ENCODE measurements around the gene PTPRN2. TPM values are rescaled to one million over a fixed set of nuclear protein-coding genes. Genes with fewer than 3 reads are reported as not detected.

The PTPRN2 gene
- total RNA-seq, 1 experiment from 2014 or later: 0.11 TPM

GRCh38 chr7:157831143-157831905 is 756.3 kb downstream of the PTPRN2 start:
- H3K27me3 ChIP-seq (replicated peaks; ENCODE audit: insufficient read depth, low read depth, low read length, poor library complexity): peaks cover 7% of the 10 kb centered on the region
- CTCF ChIA-PET: no interaction called here
- no peak overlapping the region for H3K4me3 ChIP-seq (ENCODE audit: low read depth, low read length, poor library complexity, severe bottlenecking)
- H3K36me3 ChIP-seq (ENCODE audit: insufficient read depth, low read length, poor library complexity, severe bottlenecking): no peaks in the 10 kb centered on the region
- no peak overlapping the region for H3K27ac ChIP-seq (ENCODE audit: low read depth, low read length, poor library complexity, severe bottlenecking)
- POLR2A ChIA-PET (ENCODE audit: low non-redundant PET): no interaction called here
- no peak for DNase-seq (ENCODE audit: low spot score)
- no peaks in the 10 kb centered on the region for H3K9me3 ChIP-seq (ENCODE audit: low read depth, low read length, poor library complexity, severe bottlenecking)
- no peaks in the 10 kb centered on the region for H3K4me1 ChIP-seq (ENCODE audit: insufficient read depth, low read length, poor library complexity, severe bottlenecking)
- intact Hi-C loops (cut with micrococcal nuclease; ENCODE audit: unreplicated experiment): no loop called here
- no TSS peak for BruUV-seq (replicated peaks)
- no peak for TF ChIP-seq EZH2 (IDR thresholded peaks at IDR 0.05; ENCODE audit: borderline replicate concordance, low read depth, low read length, poor library complexity, severe bottlenecking)
- no peak for TF ChIP-seq CTCF (conservative IDR thresholded peaks at IDR 0.05; ENCODE audit: low read depth, low read length)

- intact Hi-C loops (cut with micrococcal nuclease; ENCODE audit: unreplicated experiment): no loop called here
- no peak overlapping the region for H3K4me3 ChIP-seq (ENCODE audit: low read depth, low read length, poor library complexity, severe bottlenecking)
- DNase-seq (ENCODE audit: low spot score): no peak
- H3K9me3 ChIP-seq (ENCODE audit: low read depth, low read length, poor library complexity, severe bottlenecking): no peaks in the 10 kb centered on the region
- H3K4me1 ChIP-seq (ENCODE audit: insufficient read depth, low read length, poor library complexity, severe bottlenecking): no peaks in the 10 kb centered on the region
- TF ChIP-seq CTCF (conservative IDR thresholded peaks at IDR 0.05; ENCODE audit: low read depth, low read length) (no peak), EZH2 (IDR thresholded peaks at IDR 0.05; ENCODE audit: borderline replicate concordance, low read depth, low read length, poor library complexity, severe bottlenecking) (no peak)
- ChIA-PET CTCF (no interaction called here), POLR2A (ENCODE audit: low non-redundant PET) (no interaction called here)
- H3K36me3 ChIP-seq (ENCODE audit: insufficient read depth, low read length, poor library complexity, severe bottlenecking): no peaks in the 10 kb centered on the region
- no peak overlapping the region for H3K27ac ChIP-seq (ENCODE audit: low read depth, low read length, poor library complexity, severe bottlenecking)
- peaks cover 7% of the 10 kb centered on the region for H3K27me3 ChIP-seq (replicated peaks; ENCODE audit: insufficient read depth, low read depth, low read length, poor library complexity)
- no TSS peak for BruUV-seq (replicated peaks)
These were observed 757.3 kb downstream of the PTPRN2 start for GRCh38 chr7:157830331-157830730.

- no peak overlapping the region for H3K27ac ChIP-seq (ENCODE audit: low read depth, low read length, poor library complexity, severe bottlenecking)
- intact Hi-C loops (cut with micrococcal nuclease; ENCODE audit: unreplicated experiment): no loop called here
- no peak for TF ChIP-seq EZH2 (IDR thresholded peaks at IDR 0.05; ENCODE audit: borderline replicate concordance, low read depth, low read length, poor library complexity, severe bottlenecking)
- no peak for TF ChIP-seq CTCF (conservative IDR thresholded peaks at IDR 0.05; ENCODE audit: low read depth, low read length)
- ChIA-PET CTCF (no interaction called here), POLR2A (ENCODE audit: low non-redundant PET) (no interaction called here)
- BruUV-seq (replicated peaks): no TSS peak
- H3K4me3 ChIP-seq (ENCODE audit: low read depth, low read length, poor library complexity, severe bottlenecking): no peak overlapping the region
- peaks cover 7% of the 10 kb centered on the region for H3K27me3 ChIP-seq (replicated peaks; ENCODE audit: insufficient read depth, low read depth, low read length, poor library complexity)
- H3K4me1 ChIP-seq (ENCODE audit: insufficient read depth, low read length, poor library complexity, severe bottlenecking): no peaks in the 10 kb centered on the region
- DNase-seq (ENCODE audit: low spot score): no peak
- no peaks in the 10 kb centered on the region for H3K36me3 ChIP-seq (ENCODE audit: insufficient read depth, low read length, poor library complexity, severe bottlenecking)
- H3K9me3 ChIP-seq (ENCODE audit: low read depth, low read length, poor library complexity, severe bottlenecking): no peaks in the 10 kb centered on the region
These were observed 758.1 kb downstream of the PTPRN2 start for GRCh38 chr7:157829491-157829890.

Measured in A673 (cell line).